ENCODE results near the gene UGT1A10.
"Not testable (repeated sequence)": the region's sequence is repeated elsewhere in the genome, so short reads cannot be mapped to it uniquely, and the experiment has no call there.

The UGT1A10 gene

GRCh38 chr2:233743464-233744259, 107.4 kb downstream of the UGT1A10 start:
- Histone ChIP-seq H3K4me1 (ENCODE audit: insufficient read depth, low read length) (no peaks in the 10 kb centered on the region), H3K27ac (ENCODE audit: low read length) (no peak overlapping the region), H3K36me3 (ENCODE audit: insufficient read depth, low read length) (no peaks in the 10 kb centered on the region), H3K9ac (ENCODE audit: low read depth, low read length) (no peak overlapping the region), H3K4me3 (ENCODE audit: low read depth in 1 of 2, low read length in 2 of 2) (no peak overlapping the region), H3K79me2 (ENCODE audit: insufficient read depth, low read length) (no peaks in the 10 kb centered on the region), H3K27me3 (ENCODE audit: insufficient read depth, low read length, poor library complexity) (peaks cover 3% of the 10 kb centered on the region), H3K4me2 (ENCODE audit: insufficient read depth, low read length) (no peak overlapping the region), H4K20me1 (ENCODE audit: insufficient read depth, low read length) (no peaks in the 10 kb centered on the region), H2AFZ (ENCODE audit: low read depth, low read length) (no peak overlapping the region), H3K9me3 (ENCODE audit: insufficient read depth, low read length, severe bottlenecking) (no peaks in the 10 kb centered on the region)
- DNase-seq, result no peak
- no peak for ATAC-seq (ENCODE audit: insufficient read depth, low read depth)
- TF ChIP-seq EZH2 (IDR thresholded peaks at IDR 0.05; ENCODE audit: borderline replicate concordance, low read depth, low read length, severe bottlenecking), result no peak
- no peak for TF ChIP-seq CTCF (IDR thresholded peaks at IDR 0.05; ENCODE audit: borderline replicate concordance, extremely low read depth, low read length, poor library complexity, severe bottlenecking)

- Histone ChIP-seq H2AFZ (ENCODE audit: low read depth, low read length) (no peak overlapping the region), H3K27ac (ENCODE audit: low read length) (no peak overlapping the region), H3K79me2 (ENCODE audit: insufficient read depth, low read length) (no peaks in the 10 kb centered on the region), H3K4me2 (ENCODE audit: insufficient read depth, low read length) (no peak overlapping the region), H3K36me3 (ENCODE audit: insufficient read depth, low read length) (no peaks in the 10 kb centered on the region), H3K27me3 (ENCODE audit: insufficient read depth, low read length, poor library complexity) (peaks cover 3% of the 10 kb centered on the region), H3K4me3 (ENCODE audit: low read depth in 1 of 2, low read length in 2 of 2) (no peak overlapping the region), H3K4me1 (ENCODE audit: insufficient read depth, low read length) (no peaks in the 10 kb centered on the region), H4K20me1 (ENCODE audit: insufficient read depth, low read length) (no peaks in the 10 kb centered on the region), H3K9ac (ENCODE audit: low read depth, low read length) (no peak overlapping the region), H3K9me3 (ENCODE audit: insufficient read depth, low read length, severe bottlenecking) (peaks cover 3% of the 10 kb centered on the region)
- ATAC-seq (ENCODE audit: insufficient read depth, low read depth) (no peak), DNase-seq (no peak)
- TF ChIP-seq CTCF (IDR thresholded peaks at IDR 0.05; ENCODE audit: borderline replicate concordance, extremely low read depth, low read length, poor library complexity, severe bottlenecking) (no peak), EZH2 (IDR thresholded peaks at IDR 0.05; ENCODE audit: borderline replicate concordance, low read depth, low read length, severe bottlenecking) (no peak)
These were observed 109.0 kb downstream of the UGT1A10 start for GRCh38 chr2:233745073-233745755.

- H4K20me1 ChIP-seq (ENCODE audit: insufficient read depth, low read length); H3K79me2 ChIP-seq (ENCODE audit: insufficient read depth, low read length); H3K27me3 ChIP-seq (ENCODE audit: insufficient read depth, low read length, poor library complexity); H3K4me1 ChIP-seq (ENCODE audit: insufficient read depth, low read length); H3K36me3 ChIP-seq (ENCODE audit: insufficient read depth, low read length); DNase-seq; ATAC-seq (ENCODE audit: insufficient read depth, low read depth); H3K4me2 ChIP-seq (ENCODE audit: insufficient read depth, low read length); H3K9ac ChIP-seq (ENCODE audit: low read depth, low read length); H2AFZ ChIP-seq (ENCODE audit: low read depth, low read length); H3K27ac ChIP-seq (ENCODE audit: low read length); H3K4me3 ChIP-seq (ENCODE audit: low read depth in 1 of 2, low read length in 2 of 2); H3K9me3 ChIP-seq (ENCODE audit: insufficient read depth, low read length, severe bottlenecking): not testable (repeated sequence)
These were observed 109.6 kb downstream of the UGT1A10 start for GRCh38 chr2:233745838-233746237.
